Fibroblast of skin of right quadriceps (primary cell): Measurements from ENCODE around the gene RAB8A.
"Not testable (repeated sequence)": the region's sequence is repeated elsewhere in the genome, so short reads cannot be mapped to it uniquely, and the experiment has no call there.

Experiments
- DNase-seq: peaks from one replicate; pipeline ENCODE4 v3.0.0-alpha.2; 2013

The RAB8A gene

DNA sequence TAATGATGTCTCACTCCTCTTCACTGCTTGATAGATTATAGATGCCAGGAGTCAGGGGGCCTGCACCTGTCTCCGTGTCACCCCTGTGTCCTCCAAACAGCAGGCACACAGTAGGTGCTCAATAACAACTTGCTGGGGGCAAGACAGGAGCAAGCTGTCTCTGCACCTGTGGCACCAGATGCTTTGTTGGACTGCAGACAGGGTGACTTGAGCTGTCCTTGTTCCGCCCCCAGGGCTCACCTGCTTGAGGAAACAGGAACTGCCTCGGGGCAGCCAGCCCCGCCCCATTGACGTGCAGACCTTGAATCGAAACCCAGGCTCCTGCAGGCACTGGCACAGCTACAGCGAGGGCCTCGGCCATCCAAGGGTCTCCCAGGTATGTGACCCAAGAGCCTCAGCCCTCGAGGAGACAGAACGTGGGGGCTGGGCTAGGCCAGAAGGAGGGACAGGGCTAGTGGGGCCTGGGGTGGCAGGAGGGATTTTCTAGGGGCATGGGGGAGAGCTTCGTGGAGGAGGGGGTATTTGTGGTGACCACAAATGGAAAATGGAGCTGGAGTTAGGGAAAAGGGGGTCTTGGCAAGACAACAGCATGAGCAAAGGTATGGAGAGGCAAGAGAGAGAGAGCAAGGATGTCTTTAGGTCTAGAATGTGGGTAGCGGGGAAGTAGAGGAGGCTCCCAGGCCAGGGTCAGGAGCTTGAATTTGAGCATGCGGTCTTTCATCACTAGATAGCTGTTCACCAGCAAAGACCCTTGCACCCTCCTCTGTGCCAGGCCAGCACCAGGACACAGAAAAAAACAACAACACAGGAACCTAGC lies 31.9 kb downstream of the RAB8A start, which contains the start of gene HSH2D:
Gene HSH2D, plus strand, starts transcription at position 287 of the 817 bp plus-strand sequence. CDS start 5,066 bp downstream, outside the sequence.
- no peak for DNase-seq

DNA sequence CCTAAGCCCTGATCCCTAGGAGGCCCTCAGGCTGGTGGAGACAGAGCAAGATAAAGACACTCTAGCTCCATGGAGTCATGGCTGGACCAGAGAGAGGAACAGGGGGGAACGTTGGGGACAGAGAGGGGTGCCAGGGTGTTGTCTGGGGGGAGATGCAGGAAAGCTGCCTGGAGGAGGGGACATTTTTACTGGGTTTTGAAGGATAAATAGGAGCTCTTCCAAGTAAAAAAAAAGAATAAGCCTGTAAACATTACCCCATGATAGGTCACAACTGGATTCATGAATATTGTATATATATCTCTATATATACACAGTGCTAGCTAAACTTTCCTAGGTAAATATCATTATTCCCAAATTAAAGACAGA lies 32.5 kb downstream of the RAB8A start:
- DNase-seq = no peak

DNA sequence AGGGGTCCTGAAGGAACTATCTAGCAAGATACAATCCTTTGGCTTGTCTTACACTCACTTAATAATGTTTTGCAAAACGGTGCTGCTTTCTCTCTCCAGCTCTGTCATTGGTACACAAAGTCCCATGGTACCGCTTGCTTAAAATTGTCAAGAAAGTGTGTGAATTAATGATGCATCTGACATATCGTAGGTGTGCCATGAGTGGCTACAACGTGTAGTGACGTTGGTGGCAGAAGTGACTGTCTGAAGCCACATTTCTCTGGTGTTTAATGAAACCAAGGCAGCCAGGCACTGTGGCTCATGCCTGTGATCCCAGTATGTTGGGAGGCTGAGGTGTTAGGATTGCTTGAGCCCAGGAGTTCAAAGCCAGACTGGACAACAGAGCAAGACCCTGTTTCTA lies 34.4 kb downstream of the RAB8A start:
- no peak for DNase-seq

DNA sequence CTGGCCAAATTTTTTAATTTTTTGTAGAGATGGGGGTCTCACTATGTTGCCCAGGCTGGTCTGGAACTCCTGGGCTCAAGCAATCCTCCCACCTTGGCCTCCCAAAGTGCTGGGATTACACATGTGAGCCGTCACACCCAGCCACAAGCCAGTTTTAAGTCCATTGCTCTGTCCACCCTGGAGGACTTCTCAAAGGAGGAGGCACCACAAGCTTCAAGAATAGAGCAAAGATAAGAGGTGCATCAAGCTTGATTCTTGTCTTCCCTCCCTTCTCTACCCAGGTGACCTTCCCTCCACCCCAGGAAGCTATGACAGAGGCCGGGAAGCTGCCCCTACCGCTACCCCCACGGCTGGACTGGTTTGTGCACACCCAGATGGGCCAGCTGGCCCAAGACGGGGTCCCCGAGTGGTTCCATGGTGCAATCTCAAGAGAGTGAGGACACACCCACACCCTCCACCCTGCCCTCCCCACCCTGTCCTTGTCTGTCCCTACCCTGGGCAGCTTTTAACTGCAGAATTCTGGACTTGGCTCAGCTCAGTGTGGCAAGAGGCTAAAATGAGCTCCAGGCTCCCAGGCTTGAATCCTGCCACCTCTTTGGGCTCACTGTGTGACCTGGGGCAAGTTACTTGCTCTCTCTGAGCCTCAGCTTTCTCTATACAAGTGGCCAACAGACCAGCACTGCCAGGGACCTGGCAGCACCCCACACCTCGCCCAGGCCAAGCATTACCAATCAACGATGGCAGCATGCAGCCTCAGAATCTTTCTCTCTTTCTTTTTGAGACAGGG lies 36.9 kb downstream of the RAB8A start:
- no peak for DNase-seq

DNA sequence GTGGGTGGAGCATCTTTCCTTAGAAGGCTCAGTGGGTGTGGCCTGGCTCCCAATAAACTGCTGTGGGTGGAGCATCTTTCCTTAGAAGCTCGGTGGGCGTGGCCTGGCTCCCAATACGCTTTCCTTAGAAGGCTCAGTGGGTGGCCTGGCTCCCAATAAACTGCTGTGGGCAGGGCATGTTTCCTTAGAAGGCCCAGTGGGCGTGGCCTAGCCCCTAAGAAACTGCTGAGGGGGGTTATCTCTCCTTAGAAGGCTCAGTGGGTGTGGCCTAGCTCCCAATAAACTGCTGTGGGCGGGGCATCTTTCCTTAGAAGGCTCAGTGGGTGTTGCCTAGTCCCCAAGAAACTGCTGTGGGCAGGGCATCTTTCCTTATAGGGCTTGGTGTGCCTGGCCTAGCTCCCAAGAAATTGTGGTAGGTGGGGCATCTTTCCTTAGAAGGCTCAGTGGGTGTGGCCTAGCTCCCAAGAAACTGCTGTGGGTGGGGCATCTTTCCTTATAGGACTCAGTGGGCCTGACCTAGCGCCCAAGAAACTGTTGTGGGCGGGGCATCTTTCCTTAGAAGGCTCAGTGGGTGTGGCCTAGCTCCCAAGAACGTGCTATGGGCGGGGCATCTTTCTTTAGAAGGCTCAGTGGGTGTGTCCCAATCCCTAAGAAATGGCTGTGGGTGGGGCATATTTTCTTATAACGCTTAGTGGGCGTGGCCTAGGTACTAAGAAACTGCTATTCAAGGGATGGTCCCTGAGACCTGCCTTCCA lies 42.1 kb downstream of the RAB8A start:
- no peak for DNase-seq

DNA sequence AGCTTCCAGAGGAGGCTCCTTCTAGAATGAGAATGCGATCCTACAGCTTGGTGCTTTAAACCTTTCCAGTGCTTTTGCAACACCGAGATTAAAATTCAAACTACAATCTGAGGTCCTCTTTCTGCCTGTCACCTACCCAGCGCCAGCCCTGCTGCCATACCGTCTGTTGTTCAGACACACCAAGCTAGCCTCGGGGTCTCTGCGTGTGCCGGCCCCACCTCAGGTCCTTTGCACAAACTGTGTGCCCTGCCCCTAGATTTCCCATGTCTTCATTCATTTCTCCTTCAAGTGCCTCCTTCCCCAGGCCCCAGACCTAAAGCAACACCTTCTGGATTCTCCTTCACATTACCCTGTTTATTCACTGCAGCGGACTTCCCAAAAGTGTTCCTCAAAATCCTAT lies 42.9 kb downstream of the RAB8A start:
- DNase-seq = no peak

DNA sequence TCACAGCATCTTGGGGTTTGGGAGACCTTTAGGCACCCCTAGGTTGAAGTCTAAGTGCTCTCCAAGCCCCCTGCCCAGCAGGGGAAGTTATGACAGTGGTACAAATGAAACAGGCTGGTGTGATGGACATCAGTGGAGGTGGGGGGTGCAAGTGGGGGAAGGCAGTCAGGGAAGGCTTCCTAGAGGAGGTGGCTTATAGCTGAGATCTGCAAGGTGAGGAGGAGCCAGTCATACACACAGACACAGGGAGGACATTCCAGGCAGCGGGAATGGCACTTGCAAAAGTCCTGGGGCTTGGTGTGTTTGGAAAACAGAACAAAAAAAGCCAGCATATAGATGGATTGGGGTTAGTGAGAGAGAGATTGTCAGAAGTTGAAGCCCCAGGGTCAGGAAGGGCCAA lies 43.4 kb downstream of the RAB8A start:
- DNase-seq = no peak

DNA sequence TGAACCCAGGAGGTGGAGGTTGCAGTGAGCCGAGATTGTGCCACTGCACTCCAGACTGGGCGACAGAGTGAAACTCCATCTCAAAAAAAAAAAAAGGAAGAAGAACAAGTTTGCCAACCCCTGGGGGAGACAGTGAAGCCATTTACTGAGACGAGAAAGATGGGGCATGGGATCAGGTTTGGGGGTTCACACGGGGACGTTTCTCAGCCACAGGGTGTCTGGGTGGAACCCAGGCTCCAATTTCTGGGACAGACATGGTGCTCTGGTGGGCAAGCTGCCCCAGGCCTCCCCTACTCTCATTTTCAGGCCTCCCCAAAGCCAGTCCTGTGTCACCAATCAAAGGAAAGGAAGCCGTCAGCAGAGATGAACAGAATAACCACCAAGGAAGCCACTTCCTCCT lies 45.2 kb downstream of the RAB8A start:
- no peak for DNase-seq

DNA sequence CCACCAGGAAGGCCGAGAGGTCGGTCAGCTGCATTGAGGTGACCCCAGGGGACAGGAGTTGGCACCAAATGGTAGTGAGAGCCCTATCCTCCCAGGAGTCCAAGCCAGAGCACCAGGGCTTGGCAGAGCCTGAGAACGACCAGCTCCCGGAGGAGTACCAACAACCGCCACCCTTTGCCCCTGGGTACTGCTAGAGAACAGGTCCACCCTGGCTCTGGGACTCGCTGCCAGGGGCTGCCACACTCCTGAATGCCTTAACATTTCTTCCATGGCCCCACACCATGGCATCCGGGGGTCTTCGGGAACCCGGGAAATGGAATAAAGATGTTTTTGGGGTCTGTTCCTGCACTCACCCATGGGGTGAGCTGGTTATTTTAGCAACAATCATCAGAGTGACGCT lies 45.9 kb downstream of the RAB8A start:
- no peak for DNase-seq

DNA sequence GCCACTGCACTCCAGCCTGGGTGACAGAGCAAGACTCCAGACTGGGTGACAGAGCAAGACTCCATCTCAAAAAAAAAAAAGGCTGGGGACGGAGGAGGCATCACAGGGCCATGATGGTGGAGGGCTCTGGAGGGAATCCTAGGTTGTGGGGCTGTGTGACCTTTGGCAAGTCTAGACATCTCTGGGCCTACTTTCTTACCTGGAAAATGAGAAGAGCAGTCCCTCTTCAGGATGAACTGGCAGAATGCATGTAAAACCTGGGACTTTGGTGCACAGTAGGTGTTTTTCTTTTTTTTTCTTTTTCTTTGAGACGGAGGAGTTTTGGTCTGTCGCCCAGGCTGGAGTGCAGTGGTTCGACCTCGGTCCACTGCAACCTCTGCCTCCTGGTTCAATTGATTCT lies 48.0 kb downstream of the RAB8A start:
- DNase-seq = no peak

DNA sequence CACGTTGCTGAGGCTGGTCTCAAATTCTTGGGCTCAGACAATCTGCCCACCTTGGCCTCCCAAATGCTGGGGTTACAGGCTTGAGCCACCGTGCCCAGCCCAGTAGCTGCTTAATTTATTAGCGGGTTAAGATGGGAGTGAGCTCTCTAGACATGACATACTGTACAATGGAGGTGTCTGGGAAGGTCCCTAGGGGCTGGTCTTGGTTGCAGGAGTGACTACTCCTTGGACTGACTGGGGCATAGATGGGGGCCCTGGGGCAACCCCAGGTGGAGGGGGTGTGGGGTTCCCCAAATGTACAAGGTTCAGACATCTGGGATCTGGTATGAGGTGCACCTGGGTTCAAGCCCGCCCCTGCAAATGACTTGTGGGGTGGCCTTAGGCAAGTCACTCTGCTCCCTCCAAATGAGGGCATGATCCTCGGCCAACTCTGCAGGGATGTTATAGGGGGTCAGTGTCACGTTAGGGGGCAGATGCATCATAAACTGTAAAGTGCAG lies 48.8 kb downstream of the RAB8A start:
- DNase-seq = no peak

DNA sequence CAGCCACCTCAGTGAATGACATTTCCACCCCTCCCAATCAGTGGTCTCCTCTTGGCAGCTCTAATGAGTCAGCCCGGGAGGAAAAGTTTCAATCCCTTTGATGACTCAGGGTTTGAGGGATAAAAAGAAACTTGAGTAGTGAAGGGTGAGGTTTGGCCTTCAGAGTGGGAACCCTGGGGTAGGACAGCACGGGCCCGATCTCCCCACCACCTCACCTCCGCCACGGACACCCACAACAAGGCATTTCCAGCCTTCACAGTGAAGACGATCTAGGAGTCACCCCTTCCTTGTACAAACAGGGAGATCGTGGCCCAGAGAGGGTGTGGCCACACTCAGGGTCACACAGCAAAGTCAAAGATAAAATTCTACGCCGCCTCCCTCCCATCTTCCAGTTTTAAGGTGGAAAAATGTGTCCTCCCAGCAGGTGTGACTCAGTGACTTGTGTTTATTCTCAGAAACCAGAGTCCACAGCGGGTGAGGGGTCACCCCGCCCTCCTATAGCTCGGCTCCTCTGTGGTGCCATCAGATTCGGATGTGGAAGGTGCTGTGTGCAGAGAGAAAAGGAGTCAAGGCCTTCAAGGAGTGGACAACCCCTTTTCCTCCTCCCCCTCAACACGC lies 49.4 kb downstream of the RAB8A start:
- peak; percentile 77 for DNase-seq

DNA sequence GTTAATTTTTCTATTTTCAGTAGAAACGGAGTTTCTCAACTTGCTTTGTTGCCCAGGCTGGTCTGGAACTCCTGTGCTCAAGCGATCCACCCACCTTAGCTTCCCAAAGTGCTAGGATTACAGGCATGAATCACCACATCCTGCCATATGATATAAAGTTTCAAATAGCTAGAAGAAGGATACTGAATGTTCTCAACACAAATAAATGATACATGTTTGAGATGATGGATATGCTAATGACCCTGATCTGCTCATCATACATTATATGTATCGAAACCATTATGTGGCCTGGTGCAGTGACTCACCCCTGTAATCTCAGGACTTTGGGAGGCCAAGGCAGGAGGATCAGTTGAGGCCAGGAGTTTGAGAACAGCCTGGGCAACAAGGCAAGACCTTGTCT lies 50.2 kb downstream of the RAB8A start:
- DNase-seq = peak; percentile 73

DNA sequence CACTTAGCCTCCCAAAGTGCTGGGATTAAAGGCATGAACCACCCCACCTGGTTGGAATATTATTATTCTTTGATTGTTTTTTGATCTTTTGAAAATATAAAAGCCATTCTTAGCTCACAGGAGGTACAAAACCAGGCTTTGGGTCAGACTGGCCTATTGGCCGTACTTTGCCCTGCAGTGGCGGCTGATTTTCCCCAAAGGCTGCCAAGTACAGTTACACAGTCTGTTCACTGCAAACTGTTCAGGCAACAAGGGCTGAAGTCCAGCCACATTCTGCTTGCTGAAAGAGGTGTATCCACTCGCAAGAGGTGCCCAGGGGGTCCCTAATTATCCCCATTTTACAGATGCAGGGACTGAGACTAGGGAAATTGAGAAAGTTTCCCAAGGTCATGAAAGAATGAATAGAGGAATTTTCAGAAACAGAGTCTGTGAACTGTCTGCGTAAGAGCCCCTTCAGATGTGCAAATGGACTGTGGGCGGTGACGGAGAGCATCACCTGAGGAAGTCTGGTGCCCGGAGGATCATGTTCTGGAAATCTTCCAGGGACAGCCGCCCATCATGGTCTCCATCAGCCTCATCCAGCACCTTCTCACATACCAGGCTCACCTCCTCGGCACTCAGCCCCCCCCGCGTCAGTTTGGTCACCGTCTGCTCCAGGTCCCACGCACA lies 52.7 kb downstream of the RAB8A start:
- DNase-seq = no peak

DNA sequence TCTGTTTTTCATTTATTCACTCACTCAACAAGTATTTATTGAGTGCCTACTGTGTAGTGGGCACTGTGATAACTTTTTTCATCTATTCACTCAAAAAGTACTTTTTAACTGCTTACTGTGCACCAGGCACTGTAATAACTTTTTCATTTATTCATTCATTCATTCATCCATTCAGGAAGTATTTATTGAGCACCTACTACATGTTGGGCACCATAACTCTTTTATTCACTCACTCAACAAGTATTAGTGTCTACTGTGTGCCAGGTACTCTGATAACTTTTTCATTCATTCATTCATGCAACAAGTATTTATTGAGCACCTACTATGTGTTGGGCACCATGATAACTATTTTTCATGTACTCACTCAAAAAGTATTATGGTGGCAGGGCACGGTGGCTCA lies 54.7 kb downstream of the RAB8A start:
- no peak for DNase-seq

DNA sequence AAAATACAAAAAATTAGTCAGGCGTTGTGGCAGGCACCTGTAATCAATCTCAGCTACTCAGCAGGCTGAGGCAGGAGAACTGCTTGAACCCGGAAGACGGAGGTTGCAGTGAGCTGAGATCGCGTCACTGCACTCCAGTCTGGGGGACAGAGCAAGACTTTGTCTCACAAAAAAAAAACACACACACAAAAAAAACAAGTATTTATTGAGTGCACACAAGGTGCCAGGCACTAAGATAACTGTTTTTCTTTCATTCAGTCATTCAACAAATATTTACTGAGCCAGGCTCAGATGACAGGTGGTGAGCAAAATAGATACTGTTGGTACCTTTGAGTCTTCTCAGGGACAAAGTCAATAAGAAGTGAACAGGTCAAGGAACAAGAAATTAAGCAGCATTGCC lies 55.4 kb downstream of the RAB8A start:
- no peak for DNase-seq

DNA sequence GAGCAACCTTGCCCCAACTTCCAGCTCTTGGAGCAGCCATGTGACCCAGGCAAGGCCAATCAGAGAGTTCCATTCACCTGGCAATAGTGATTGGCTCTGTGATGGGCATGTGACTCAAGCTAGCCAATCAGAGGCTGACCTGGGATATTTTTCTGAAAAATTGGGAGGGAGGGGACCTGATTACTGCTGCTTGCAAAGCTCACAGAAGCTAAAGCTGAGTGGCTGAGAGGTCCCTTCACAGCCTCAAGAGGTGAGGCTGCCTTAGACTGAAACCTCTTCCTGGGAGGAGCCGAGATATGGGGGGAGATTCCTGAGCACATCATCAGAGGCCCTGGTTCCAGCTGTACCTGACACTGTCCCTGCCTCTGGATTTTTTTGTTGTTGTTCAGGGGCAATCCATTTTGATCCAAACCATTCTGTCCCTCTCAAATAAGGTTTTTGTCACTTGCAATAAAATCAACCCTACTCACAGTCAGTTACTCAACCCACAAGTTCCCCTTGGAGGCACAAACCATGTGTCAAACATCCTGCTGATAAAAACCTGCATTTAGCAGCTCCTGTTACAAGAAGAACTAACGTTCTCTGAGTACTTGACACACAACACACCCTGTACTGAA lies 56.9 kb downstream of the RAB8A start:
- no peak for DNase-seq

DNA sequence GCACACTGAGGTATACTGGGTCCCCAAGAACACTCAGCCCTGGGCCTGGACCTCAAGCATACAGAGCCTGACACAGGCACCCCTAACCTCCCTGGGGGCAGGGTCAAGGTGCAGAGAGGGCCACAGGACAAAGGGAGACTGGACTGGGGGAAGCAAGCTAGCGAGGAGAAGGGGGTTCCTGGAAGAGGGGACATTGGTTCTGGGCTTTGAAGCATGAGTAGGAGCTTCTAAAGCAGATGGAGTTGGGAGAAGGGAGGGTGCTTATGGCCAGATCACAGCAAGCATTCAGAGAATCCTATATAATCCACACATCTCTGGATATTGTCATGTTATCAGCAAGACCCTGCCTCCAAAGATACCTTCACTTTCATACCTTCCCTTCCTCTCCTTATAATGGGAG lies 58.4 kb downstream of the RAB8A start:
- no peak for DNase-seq

DNA sequence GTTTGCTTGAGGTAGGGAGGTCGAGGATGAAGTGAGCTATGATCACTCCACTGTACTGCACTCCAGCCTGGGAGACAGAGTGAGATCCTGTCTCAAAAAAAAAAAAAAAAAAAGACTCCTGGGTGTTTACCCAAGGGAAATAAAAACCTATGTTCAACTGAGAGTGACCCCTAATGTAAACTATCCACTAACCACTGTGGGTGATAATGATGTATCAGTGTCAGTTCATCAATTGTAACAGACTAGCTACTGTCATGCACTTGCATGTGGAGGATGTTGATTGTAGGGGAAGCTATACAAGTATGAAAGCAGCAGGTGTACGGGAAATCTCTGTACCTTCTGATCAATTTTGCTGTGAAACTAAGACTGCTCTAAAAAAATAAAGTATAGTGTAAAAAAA lies 64.3 kb downstream of the RAB8A start:
- no peak for DNase-seq

DNA sequence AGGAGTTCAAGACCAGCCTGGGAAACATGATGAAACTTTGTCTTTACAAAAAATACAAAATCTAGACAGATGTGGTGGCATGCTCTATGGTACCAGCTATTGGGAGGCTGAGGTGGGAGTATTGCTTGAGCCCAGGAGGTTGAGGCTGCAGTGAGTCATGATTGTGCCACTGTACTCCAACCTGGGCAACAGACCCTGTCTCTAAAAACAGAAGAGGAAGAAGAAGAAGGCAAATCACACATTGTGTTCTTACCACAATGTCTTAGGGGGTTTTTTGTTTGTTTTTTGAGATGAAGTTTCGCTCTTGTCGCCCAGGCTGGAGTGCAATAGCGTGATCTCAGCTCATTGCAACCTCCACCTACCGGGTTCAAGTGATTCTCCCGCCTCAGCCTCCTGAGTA lies 67.2 kb downstream of the RAB8A start:
- not testable (repeated sequence) for DNase-seq

DNA sequence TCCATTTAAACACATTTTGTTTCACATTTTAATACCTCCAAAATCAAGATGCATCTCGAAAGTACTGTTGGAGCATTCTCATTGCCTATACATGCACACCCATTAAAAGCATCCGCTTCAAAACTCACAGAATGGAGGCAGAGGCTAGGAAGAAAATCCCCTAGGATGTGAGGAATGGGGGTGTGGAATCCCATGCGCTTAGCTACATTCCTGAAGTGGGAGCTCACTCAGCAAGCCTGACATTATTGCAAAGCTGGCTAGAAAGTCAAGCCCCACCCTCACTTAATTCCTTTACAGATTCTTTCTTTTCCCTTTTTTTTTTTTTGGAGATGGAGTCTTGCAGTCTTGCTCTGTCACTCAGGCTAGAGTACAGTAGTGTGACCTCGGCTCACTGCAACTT lies 68.9 kb downstream of the RAB8A start:
- peak; percentile 91 for DNase-seq
